ENCODE measurements around the gene ZCCHC4.

Gene ZCCHC4

DNA sequence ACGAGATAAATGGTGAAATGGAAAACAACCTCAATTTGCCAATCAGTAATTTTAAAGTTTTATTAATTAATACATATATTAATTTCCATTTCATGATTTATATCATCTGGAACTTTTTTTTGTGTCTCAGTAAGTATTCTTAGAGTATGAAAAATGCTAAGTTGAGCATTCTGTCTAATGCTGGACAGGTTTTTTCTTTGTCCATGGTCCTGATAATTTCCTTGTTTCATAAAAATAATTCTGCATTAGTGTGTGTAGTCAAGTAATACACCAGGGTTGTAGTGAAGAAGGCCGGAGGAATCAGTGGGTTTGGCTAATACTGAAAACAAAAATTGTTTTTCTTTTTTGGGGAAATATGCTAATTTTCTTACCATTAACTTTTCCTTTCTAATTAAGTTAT lies 74.4 kb downstream of the ZCCHC4 start:
- H3K36me3 ChIP-seq (ENCODE audit: control insufficient read depth, insufficient read depth, low read length), result peaks cover 6% of the 10 kb centered on the region
- H3K9ac ChIP-seq (ENCODE audit: low read depth, low read length), result no peak overlapping the region
- no peaks in the 10 kb centered on the region for H3K9me3 ChIP-seq (ENCODE audit: control insufficient read depth, insufficient read depth, low read length)
- no peaks in the 10 kb centered on the region for H3K27me3 ChIP-seq (ENCODE audit: control insufficient read depth, insufficient read depth, low read length)
- no peak overlapping the region for H3K4me3 ChIP-seq (ENCODE audit: low read depth, low read length)
- H3K4me1 ChIP-seq (ENCODE audit: control insufficient read depth, insufficient read depth, low read length), result no peaks in the 10 kb centered on the region

DNA sequence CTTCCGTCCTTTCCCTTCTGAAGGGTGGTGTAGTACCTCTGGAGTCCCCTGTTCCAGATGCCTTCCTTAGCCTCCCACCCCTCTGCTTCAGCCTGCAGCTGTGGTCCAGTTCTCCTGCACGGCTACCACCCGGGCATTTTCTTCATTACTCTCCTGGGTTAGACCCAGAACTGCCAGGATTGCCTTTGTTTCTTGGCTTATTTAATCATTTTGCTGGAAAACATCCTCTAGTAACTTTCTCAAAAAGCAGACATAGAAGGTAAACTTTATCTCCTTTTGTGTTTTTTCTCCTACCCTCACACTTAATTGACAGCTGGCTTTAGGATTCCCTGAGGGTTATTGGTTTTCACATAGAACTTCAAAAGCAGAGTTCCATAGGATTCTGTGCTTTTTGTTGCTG lies 84.7 kb downstream of the ZCCHC4 start:
- Histone ChIP-seq H3K36me3 (ENCODE audit: control insufficient read depth, insufficient read depth, low read length) (peaks cover 9% of the 10 kb centered on the region), H3K9me3 (ENCODE audit: control insufficient read depth, insufficient read depth, low read length) (no peaks in the 10 kb centered on the region), H3K4me1 (ENCODE audit: control insufficient read depth, insufficient read depth, low read length) (no peaks in the 10 kb centered on the region), H3K9ac (ENCODE audit: low read depth, low read length) (no peak overlapping the region), H3K4me3 (ENCODE audit: low read depth, low read length) (no peak overlapping the region), H3K27me3 (ENCODE audit: control insufficient read depth, insufficient read depth, low read length) (no peaks in the 10 kb centered on the region)

DNA sequence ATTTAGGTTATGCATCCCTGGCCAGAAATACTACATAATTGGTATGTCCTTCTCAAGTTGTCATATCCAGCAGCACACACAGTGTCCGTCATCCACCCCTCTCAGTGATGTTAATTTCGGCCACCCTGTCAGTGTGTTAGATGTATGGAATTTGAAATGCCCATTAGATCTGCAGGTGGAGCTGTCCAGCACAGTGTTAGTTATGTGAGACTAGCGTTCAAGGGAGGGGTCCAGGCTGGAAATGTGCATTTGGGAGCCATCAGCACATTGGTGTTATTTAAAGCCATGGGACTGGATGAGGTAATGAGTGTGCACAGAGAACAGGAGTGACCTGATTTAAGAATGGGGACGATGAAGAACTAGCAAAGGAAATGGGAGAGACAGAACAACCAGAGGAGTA lies 86.9 kb downstream of the ZCCHC4 start:
- Histone ChIP-seq H3K36me3 (ENCODE audit: control insufficient read depth, insufficient read depth, low read length) (peaks cover 9% of the 10 kb centered on the region), H3K4me3 (ENCODE audit: low read depth, low read length) (no peak overlapping the region), H3K9me3 (ENCODE audit: control insufficient read depth, insufficient read depth, low read length) (no peaks in the 10 kb centered on the region), H3K9ac (ENCODE audit: low read depth, low read length) (no peak overlapping the region), H3K4me1 (ENCODE audit: control insufficient read depth, insufficient read depth, low read length) (no peaks in the 10 kb centered on the region), H3K27me3 (ENCODE audit: control insufficient read depth, insufficient read depth, low read length) (no peaks in the 10 kb centered on the region)

DNA sequence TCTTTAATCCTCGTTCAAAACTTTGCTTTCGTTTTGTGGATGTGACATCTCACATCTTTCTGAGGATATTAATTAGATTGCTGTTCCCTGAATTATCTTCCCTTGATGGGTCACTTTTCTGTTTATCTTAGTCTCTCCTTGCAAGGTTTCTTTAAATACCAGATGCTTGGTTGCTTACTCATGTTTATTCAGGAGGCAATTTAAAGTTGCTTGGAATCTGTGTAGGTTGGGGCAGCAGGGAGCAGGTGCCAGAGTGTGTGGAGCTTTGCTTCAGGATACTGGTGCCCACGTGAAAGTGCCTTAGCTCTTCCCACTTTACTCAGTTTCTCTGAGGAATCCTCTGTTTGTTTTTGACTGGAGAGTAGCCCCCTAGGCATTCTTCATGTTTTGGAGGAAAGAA lies 88.5 kb downstream of the ZCCHC4 start:
- Histone ChIP-seq H3K9me3 (ENCODE audit: control insufficient read depth, insufficient read depth, low read length) (no peaks in the 10 kb centered on the region), H3K36me3 (ENCODE audit: control insufficient read depth, insufficient read depth, low read length) (peaks cover 2% of the 10 kb centered on the region), H3K9ac (ENCODE audit: low read depth, low read length) (no peak overlapping the region), H3K4me1 (ENCODE audit: control insufficient read depth, insufficient read depth, low read length) (no peaks in the 10 kb centered on the region), H3K4me3 (ENCODE audit: low read depth, low read length) (no peak overlapping the region), H3K27me3 (ENCODE audit: control insufficient read depth, insufficient read depth, low read length) (no peaks in the 10 kb centered on the region)

DNA sequence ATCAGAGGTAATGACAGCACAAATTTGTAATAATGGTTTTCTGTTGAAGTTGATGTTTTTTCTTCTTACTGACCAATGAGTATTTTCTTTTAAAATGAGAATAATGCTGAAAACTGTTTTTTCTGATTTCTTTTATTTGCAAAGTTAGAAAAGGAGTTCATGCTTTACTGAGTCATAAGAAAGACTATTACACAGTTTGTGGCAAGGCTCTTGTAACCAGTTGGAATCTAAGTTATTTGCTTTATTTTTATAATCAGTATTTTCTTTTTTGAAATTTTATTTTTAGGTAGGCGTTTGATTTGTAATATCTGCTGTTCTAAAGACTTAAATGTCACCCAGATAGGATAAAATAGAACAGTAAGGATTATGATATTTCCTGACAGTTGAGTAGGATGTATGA lies 89.9 kb downstream of the ZCCHC4 start:
- no peak overlapping the region for H3K4me3 ChIP-seq (ENCODE audit: low read depth, low read length)
- H3K9me3 ChIP-seq (ENCODE audit: control insufficient read depth, insufficient read depth, low read length), result no peaks in the 10 kb centered on the region
- H3K36me3 ChIP-seq (ENCODE audit: control insufficient read depth, insufficient read depth, low read length), result no peaks in the 10 kb centered on the region
- no peaks in the 10 kb centered on the region for H3K4me1 ChIP-seq (ENCODE audit: control insufficient read depth, insufficient read depth, low read length)
- H3K27me3 ChIP-seq (ENCODE audit: control insufficient read depth, insufficient read depth, low read length), result no peaks in the 10 kb centered on the region
- H3K9ac ChIP-seq (ENCODE audit: low read depth, low read length), result no peak overlapping the region

DNA sequence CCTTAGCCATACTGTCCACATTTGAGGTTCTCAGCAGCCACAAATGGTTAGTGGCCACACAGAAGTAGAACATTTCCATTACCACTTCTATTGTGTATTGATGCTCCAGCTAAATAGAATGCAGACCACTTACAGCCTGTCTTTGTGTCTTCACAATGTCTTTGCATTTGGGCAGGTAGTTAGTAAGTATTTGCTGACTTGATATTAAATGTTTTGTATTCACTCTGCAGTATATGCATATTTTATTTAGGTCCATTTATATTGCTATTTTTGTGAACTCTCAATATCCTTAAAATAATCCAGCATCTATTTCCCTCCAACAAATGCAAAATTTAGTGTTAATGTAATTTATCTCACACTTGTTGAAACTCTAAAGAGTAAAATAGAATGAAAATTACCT lies 91.1 kb downstream of the ZCCHC4 start:
- no peaks in the 10 kb centered on the region for H3K9me3 ChIP-seq (ENCODE audit: control insufficient read depth, insufficient read depth, low read length)
- no peaks in the 10 kb centered on the region for H3K27me3 ChIP-seq (ENCODE audit: control insufficient read depth, insufficient read depth, low read length)
- no peaks in the 10 kb centered on the region for H3K4me1 ChIP-seq (ENCODE audit: control insufficient read depth, insufficient read depth, low read length)
- peaks cover 3% of the 10 kb centered on the region for H3K36me3 ChIP-seq (ENCODE audit: control insufficient read depth, insufficient read depth, low read length)
- H3K4me3 ChIP-seq (ENCODE audit: low read depth, low read length), result no peak overlapping the region
- H3K9ac ChIP-seq (ENCODE audit: low read depth, low read length), result no peak overlapping the region

DNA sequence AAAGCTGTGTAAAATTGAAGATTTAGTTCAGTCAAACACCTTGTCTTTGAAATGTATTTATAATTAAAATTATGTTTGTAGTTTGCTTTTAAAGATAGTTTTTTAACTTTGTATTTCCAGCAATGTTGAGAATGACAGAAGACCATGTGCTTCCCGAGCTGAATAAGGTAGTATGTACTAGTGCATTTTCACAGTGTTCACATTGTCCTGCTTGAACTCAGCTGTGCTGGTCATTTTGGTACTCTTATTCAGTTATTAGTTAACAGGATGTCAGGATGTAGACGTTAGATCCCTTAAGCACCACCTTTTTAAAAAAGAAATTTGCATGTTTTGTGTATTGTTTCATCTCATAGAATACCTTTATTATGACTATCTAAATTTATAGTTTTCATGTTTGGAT lies 92.9 kb downstream of the ZCCHC4 start:
- Histone ChIP-seq H3K36me3 (ENCODE audit: control insufficient read depth, insufficient read depth, low read length) (peaks cover 6% of the 10 kb centered on the region), H3K4me1 (ENCODE audit: control insufficient read depth, insufficient read depth, low read length) (no peaks in the 10 kb centered on the region), H3K9ac (ENCODE audit: low read depth, low read length) (no peak overlapping the region), H3K9me3 (ENCODE audit: control insufficient read depth, insufficient read depth, low read length) (no peaks in the 10 kb centered on the region), H3K27me3 (ENCODE audit: control insufficient read depth, insufficient read depth, low read length) (no peaks in the 10 kb centered on the region), H3K4me3 (ENCODE audit: low read depth, low read length) (no peak overlapping the region)

DNA sequence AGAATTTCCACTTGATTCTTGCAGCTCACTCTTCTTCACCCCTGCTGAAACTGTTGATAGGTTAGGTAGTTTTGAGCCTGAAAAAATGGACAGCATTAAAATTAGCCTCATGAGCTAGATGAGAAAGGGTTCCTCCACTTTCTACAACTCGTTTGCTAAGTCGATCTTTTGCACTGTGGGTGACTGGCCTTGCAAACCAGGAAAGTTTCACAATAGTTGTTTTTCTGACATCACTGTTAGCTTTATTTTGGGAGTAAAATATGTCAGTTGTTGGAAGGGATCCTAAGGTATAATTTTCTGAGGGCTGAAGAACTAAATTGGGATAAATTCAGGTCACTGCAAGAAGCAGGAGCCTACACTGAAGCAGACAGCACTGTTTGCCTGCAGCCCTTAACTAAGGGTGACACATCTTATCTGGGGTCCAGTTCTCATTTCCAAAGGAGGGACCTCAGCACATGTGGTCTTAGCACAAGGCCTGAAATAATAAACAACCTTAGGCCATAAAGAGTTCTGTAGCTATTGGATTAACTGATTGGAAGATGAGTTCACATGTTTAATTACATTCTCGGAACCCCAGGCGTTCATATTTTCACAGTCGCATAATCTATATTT lies 93.6 kb downstream of the ZCCHC4 start:
- H3K9me3 ChIP-seq (ENCODE audit: control insufficient read depth, insufficient read depth, low read length), result no peaks in the 10 kb centered on the region
- no peaks in the 10 kb centered on the region for H3K27me3 ChIP-seq (ENCODE audit: control insufficient read depth, insufficient read depth, low read length)
- no peak overlapping the region for H3K4me3 ChIP-seq (ENCODE audit: low read depth, low read length)
- no peak overlapping the region for H3K9ac ChIP-seq (ENCODE audit: low read depth, low read length)
- H3K4me1 ChIP-seq (ENCODE audit: control insufficient read depth, insufficient read depth, low read length), result no peaks in the 10 kb centered on the region
- H3K36me3 ChIP-seq (ENCODE audit: control insufficient read depth, insufficient read depth, low read length), result peaks cover 10% of the 10 kb centered on the region

DNA sequence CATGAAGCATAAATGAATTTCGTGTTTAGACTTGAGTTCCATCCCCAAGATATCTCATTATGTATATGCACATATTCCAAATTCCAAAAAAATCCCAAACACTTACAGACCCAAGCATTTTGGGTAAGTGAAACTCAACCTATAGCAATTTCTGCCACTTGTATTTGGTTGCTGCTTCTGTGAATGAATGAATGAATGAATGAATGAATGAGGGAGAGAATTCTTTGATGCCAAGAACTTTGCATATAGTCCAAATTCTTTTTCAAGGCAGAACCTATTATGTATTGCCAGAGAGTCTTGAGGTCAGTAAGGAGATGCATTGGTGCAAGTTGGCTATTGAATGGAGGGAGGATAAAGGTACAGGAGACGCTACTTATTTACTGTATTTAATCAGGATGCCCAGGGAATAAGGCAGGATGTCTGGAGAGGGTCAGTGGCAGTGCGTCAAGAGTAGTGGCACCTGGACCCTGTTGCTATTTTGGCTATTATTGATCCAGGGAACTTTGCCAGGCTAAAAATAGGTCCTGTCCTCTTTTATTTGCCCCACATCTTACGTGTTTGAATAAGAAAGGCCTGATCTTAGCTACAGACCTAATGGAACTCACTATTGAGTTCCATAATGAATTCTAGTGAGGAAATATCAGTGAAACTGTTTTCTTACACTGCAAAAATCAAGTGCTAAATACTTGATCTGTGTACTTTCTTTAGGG lies 98.4 kb downstream of the ZCCHC4 start:
- no peaks in the 10 kb centered on the region for H3K27me3 ChIP-seq (ENCODE audit: control insufficient read depth, insufficient read depth, low read length)
- no peak overlapping the region for H3K9ac ChIP-seq (ENCODE audit: low read depth, low read length)
- no peaks in the 10 kb centered on the region for H3K4me1 ChIP-seq (ENCODE audit: control insufficient read depth, insufficient read depth, low read length)
- no peak overlapping the region for H3K4me3 ChIP-seq (ENCODE audit: low read depth, low read length)
- H3K36me3 ChIP-seq (ENCODE audit: control insufficient read depth, insufficient read depth, low read length), result peaks cover 10% of the 10 kb centered on the region
- no peaks in the 10 kb centered on the region for H3K9me3 ChIP-seq (ENCODE audit: control insufficient read depth, insufficient read depth, low read length)

DNA sequence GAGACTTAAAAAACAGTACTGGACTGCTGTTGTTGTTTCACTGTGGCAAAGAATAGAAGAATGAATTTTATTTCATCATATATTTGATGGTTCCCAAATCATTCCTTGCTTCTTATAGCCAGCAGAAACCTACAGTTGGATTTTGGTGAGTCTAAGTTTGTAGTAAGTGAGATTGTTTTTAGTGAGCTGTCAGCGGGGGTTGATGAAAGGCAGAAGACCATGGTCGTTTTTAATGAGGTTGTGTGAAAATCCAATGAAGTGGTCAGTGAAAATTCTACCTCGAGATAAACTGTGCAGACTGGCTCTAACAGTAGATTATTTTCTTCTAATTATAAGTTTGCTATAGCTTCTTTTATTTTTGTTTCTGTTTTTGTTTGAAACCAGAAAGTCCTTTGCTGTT lies 100.7 kb downstream of the ZCCHC4 start:
- Histone ChIP-seq H3K4me3 (ENCODE audit: low read depth, low read length) (no peak overlapping the region), H3K9ac (ENCODE audit: low read depth, low read length) (no peak overlapping the region), H3K27me3 (ENCODE audit: control insufficient read depth, insufficient read depth, low read length) (no peaks in the 10 kb centered on the region), H3K9me3 (ENCODE audit: control insufficient read depth, insufficient read depth, low read length) (no peaks in the 10 kb centered on the region), H3K36me3 (ENCODE audit: control insufficient read depth, insufficient read depth, low read length) (peaks cover 13% of the 10 kb centered on the region), H3K4me1 (ENCODE audit: control insufficient read depth, insufficient read depth, low read length) (no peaks in the 10 kb centered on the region)

DNA sequence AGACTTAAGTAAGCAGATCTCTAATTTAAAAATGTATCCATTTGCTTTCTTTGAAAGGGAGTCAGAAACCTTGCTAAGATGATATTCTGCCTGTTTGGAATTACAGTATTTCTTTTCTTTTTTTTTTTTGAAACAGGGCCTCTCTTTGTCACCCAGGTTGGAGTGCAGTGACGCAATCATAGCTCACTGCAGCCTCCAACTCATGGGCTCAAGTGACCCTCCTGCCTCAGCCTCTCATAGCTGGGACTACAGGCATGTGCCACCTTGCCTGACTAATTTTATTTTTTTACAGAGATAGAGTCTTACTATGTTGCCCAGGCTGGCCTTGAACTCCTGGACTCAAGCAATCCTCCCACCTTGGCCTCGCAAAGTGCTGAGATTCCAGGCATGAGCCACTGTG lies 104.4 kb downstream of the ZCCHC4 start:
- Histone ChIP-seq H3K27me3 (ENCODE audit: control insufficient read depth, insufficient read depth, low read length) (no peaks in the 10 kb centered on the region), H3K36me3 (ENCODE audit: control insufficient read depth, insufficient read depth, low read length) (peaks cover 8% of the 10 kb centered on the region), H3K4me3 (ENCODE audit: low read depth, low read length) (no peak overlapping the region), H3K4me1 (ENCODE audit: control insufficient read depth, insufficient read depth, low read length) (no peaks in the 10 kb centered on the region), H3K9me3 (ENCODE audit: control insufficient read depth, insufficient read depth, low read length) (no peaks in the 10 kb centered on the region), H3K9ac (ENCODE audit: low read depth, low read length) (no peak overlapping the region)
